Psoas muscle (tissue), 8 donors: ENCODE data around the gene POLR2E. TPM values are rescaled to one million over a fixed set of nuclear protein-coding genes. Genes with fewer than 3 reads are reported as not detected.
A peak's percentile ranks its signal among the peaks of the same experiment; 100 is the strongest.

ENCODE experiments used
- ATAC-seq, 4 donors: fragments of 200-7000 bp; cut with Tn5 transposase; one replicate each; pipeline ENCODE4 v1.9.1; 2020; ENCODE audit warnings: moderate library complexity in 3 of 4, mild to moderate bottlenecking in 2 of 4
- DNase-seq, 2 donors: peaks; one replicate each; pipeline ENCODE4 v3.0.0-alpha.2; 2020
- H3K27ac ChIP-seq: fragments of 200-600 bp; one replicate; pipeline ENCODE4 v1.8.0; 2022
- H3K27me3 ChIP-seq, 3 donors: fragments of 200-600 bp in 1 of 3; one replicate each; pipeline versions ENCODE4 v1.6.1 to v1.8.0; 2013 to 2022; ENCODE audit warnings: low read length in 2 of 3, mild to moderate bottlenecking in 2 of 3, moderate library complexity in 1 of 3; ENCODE audit not compliant: insufficient read depth in 3 of 3
- H3K36me3 ChIP-seq, 2 donors: fragments of 200-600 bp in 1 of 2; one replicate each; pipeline versions ENCODE4 v1.6.1 to v1.8.0; 2013 to 2022; ENCODE audit warnings: low read depth in 1 of 2, mild to moderate bottlenecking in 1 of 2, moderate library complexity in 1 of 2; ENCODE audit not compliant: insufficient read depth in 1 of 2
- H3K4me1 ChIP-seq: fragments of 200-600 bp; one replicate; pipeline ENCODE4 v1.8.0; 2022
- H3K4me3 ChIP-seq: fragments of 200-600 bp; one replicate; pipeline ENCODE4 v1.8.0; 2022; ENCODE audit warnings: mild to moderate bottlenecking
- H3K9me3 ChIP-seq: fragments of 200-600 bp; one replicate; pipeline ENCODE4 v1.8.0; 2022
- WGBS, 3 donors: extraction: QIAGEN DNeasy Blood & Tissue Kit; methylation state at CpG; one replicate each; pipeline versions ENCODE4 v1.1.6 to v1.1.7; 2013; 5-methylcytosine and 5-hydroxymethylcytosine counted together
- intact Hi-C, 2 donors: fragments of 100-400 bp; cut with DNase I; formaldehyde crosslinking; loops; one replicate each; pipeline versions ENCODE4 v1.11.0 to v1.14.2; 2022
- polyA plus RNA-seq, 3 donors: library from polyadenylated mRNA; stranded (reverse); fragments of 200-250 nt; gene quantifications; one replicate each; pipeline ENCODE4 v1.2.3, GENCODE V29; 2013
- total RNA-seq, 4 donors: library from RNA; stranded (reverse); fragmentation: NEBNext Ultra II Directional in 2 of 4; extraction: Animal tissue kit (Norgen Biotek cat#: 25700) in 2 of 4; gene quantifications; one replicate each; pipeline versions ENCODE4 v1.2.1 to v1.2.4, GENCODE V29; 2021 to 2023
- TF ChIP-seq, protein P1 (sequence below): fragments of 200-600 bp; IDR thresholded peaks from one replicate; pipeline ENCODE4 v1.8.0; 2022; ENCODE audit warnings: antibody characterized with exemption
- donor health status: healthy with polysubstance abuse.
- donor health status: DM: no; HTN: no; CAD: no; lungs with moderate emphysema.
- donor health status: Bipolar disorder and iron deficiency.
- donor health status: healthy.
- donor health status: DM: yes; HTN: yes; CAD: no.
- donor health status: DM: no; HTN: no; CAD: no.
- donor health status: DM: no; HTN: no; CAD: no.
- donor health status: DM: yes; HTN: yes; CAD: no.

POLR2E gene
- total and polyA plus RNA-seq, 7 donors: 133 to 243 (median 147) TPM

DNA sequence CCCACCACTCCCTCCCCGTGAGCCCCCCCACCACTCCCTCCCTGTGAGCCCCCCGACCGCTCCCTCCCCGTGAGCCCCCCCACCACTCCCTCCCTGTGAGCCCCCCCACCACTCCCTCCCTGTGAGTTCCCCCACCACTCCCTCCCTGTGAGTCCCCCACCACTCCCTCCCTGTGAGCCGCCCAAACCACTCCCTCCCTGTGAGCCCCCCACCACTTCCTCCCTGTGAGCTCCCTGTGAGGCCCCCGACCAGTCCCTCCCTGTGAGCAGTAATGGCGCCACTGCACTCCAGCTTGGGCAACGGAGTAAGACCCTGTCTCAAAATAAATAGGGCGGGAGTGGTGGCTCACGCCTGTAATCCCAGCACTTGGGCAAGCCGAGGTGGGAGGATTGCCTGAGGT lies 45.4 kb downstream of the POLR2E start:
- TF ChIP-seq, protein P1, sequence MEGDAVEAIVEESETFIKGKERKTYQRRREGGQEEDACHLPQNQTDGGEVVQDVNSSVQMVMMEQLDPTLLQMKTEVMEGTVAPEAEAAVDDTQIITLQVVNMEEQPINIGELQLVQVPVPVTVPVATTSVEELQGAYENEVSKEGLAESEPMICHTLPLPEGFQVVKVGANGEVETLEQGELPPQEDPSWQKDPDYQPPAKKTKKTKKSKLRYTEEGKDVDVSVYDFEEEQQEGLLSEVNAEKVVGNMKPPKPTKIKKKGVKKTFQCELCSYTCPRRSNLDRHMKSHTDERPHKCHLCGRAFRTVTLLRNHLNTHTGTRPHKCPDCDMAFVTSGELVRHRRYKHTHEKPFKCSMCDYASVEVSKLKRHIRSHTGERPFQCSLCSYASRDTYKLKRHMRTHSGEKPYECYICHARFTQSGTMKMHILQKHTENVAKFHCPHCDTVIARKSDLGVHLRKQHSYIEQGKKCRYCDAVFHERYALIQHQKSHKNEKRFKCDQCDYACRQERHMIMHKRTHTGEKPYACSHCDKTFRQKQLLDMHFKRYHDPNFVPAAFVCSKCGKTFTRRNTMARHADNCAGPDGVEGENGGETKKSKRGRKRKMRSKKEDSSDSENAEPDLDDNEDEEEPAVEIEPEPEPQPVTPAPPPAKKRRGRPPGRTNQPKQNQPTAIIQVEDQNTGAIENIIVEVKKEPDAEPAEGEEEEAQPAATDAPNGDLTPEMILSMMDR: no peak
- no peak overlapping the region for H3K27ac ChIP-seq
- intact Hi-C loops: no loop called here
- H3K36me3 ChIP-seq: peaks cover 0 to 36% of the 10 kb centered on the region in 2 donors
- 62 to 75% (median 67%) methylated on average over 10 to 11 of the region's 11 CpGs for WGBS, 3 donors
- no peak overlapping the region for H3K4me3 ChIP-seq
- H3K27me3 ChIP-seq: no peaks in the 10 kb centered on the region
- DNase-seq (no peak), ATAC-seq (no peak)
- no peaks in the 10 kb centered on the region for H3K9me3 ChIP-seq
- no peaks in the 10 kb centered on the region for H3K4me1 ChIP-seq

DNA sequence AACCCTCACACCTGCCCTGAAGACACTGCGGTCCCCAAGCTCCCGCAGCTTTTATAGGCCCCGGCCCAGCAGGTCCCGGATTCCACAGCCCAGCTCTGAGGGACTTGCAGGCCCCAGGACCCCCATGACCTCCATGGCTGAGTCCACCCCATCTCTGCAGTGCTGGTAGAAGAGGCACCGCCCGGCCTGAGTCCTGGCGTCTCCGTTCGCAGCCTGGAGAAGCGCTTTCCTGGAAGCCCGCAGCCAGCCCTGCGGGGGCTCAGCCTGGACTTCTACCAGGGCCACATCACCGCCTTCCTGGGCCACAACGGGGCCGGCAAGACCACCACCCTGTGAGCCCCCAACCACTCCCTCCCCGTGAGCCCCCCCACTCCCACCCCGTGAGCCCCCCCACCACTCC lies 46.1 kb downstream of the POLR2E start:
- 90 to 92% (median 92%) methylated on average over 15 to 17 of the region's 17 CpGs for WGBS, 3 donors
- TF ChIP-seq, protein P1: no peak
- Histone ChIP-seq H3K4me3 (no peak overlapping the region), H3K27ac (no peak overlapping the region), H3K9me3 (no peaks in the 10 kb centered on the region), H3K27me3 (no peaks in the 10 kb centered on the region), H3K36me3 (peaks cover 0 to 34% of the 10 kb centered on the region in 2 donors), H3K4me1 (no peaks in the 10 kb centered on the region)
- DNase-seq (no peak), ATAC-seq (no peak)
- intact Hi-C loops: no loop called here

DNA sequence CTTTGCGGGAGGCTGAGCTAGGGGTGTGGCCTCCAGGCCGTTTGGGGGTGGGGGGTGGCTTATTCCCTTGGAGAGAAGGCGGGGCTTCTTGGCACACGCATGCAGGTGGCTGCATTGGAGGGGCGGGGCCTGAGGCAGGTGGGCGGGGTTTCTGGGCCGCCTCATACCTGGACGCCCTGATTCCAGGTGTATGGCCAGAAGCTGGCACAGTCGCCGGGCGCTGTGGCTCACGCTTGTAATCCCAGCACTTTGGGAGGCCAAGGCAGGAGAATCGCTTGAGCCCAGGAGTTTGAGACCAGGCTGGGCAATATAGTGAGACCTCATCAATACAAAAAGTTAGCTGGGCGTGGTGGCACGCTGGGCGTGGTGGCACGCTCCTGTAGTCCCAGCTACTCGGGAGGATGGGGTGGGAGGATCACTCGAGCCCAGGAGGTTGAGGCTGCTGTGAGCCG lies 47.5 kb downstream of the POLR2E start:
- no peak overlapping the region for H3K27ac ChIP-seq
- intact Hi-C loops: no loop called here
- H3K9me3 ChIP-seq: no peaks in the 10 kb centered on the region
- H3K27me3 ChIP-seq: no peaks in the 10 kb centered on the region
- DNase-seq (peak in 1 of 2 donors; percentile 15), ATAC-seq (no peak)
- 88 to 93% (median 90%) methylated on average over 19 to 20 of the region's 20 CpGs for WGBS, 3 donors
- no peak overlapping the region for H3K4me3 ChIP-seq
- H3K36me3 ChIP-seq: peaks cover 0 to 31% of the 10 kb centered on the region in 2 donors
- H3K4me1 ChIP-seq: no peaks in the 10 kb centered on the region
- TF ChIP-seq, protein P1: no peak

DNA sequence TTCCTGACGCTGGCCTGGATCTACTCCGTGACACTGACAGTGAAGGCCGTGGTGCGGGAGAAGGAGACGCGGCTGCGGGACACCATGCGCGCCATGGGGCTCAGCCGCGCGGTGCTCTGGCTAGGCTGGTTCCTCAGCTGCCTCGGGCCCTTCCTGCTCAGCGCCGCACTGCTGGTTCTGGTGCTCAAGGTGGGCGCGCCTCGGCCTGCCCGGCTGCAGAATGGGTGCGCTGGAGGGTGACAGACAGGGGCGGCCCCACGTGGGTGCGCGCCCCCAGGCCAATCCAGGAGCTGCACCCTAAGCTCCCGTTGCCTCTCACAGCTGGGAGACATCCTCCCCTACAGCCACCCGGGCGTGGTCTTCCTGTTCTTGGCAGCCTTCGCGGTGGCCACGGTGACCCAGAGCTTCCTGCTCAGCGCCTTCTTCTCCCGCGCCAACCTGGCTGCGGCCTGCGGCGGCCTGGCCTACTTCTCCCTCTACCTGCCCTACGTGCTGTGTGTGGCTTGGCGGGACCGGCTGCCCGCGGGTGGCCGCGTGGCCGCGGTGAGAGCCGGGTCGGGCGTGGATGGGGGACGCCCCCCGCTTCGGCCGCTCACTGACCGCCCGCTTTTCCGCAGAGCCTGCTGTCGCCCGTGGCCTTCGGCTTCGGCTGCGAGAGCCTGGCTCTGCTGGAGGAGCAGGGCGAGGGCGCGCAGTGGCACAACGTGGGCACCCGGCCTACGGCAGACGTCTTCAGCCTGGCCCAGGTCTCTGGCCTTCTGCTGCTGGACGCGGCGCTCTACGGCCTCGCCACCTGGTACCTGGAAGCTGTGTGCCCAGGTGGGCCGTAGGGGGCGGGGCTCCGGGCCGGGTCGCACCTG lies 48.1 kb downstream of the POLR2E start:
- TF ChIP-seq, protein P1: no peak
- peak; percentile 13 to 48 for DNase-seq
- 88 to 90% (median 90%) methylated on average over 69 to 77 of the region's 77 CpGs for WGBS, 3 donors
- peaks cover 0 to 35% of the 10 kb centered on the region in 2 donors for H3K36me3 ChIP-seq
- no peak overlapping the region for H3K4me3 ChIP-seq
- intact Hi-C loops: no loop called here
- no peaks in the 10 kb centered on the region for H3K9me3 ChIP-seq
- no peak for ATAC-seq
- peaks cover 6% of the 10 kb centered on the region for H3K4me1 ChIP-seq
- no peak overlapping the region for H3K27ac ChIP-seq
- no peaks in the 10 kb centered on the region for H3K27me3 ChIP-seq
